DMS53 (cell line): ENCODE data around the gene ZNF248.
"Not testable (repeated sequence)": the region's sequence is repeated elsewhere in the genome, so short reads cannot be mapped to it uniquely, and the experiment has no call there.

ENCODE experiments used
- DNase-seq: peaks from one replicate; lab custom pipeline; 2025; lab: John Stamatoyannopoulos, UW

Gene ZNF248

DNA sequence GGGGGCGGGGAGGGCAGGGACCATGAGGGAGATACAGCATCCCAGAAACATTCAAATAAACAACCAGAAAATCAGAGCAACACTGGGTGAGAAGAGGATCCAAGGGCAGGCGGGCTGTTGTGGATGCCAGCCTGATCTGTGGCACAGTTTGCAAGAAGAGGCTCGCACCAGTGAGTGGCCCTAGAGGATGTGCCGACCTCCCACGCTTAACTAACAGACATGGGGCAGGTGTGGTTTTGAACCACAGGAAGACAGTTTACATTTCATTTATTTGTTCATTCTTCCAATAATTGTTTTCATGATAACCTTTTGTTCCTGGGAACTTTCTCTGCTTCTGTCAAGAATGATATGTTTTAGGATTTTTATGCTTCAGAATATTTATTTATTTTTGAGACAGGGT lies 115.6 kb downstream of the ZNF248 start:
- DNase-seq = no peak

DNA sequence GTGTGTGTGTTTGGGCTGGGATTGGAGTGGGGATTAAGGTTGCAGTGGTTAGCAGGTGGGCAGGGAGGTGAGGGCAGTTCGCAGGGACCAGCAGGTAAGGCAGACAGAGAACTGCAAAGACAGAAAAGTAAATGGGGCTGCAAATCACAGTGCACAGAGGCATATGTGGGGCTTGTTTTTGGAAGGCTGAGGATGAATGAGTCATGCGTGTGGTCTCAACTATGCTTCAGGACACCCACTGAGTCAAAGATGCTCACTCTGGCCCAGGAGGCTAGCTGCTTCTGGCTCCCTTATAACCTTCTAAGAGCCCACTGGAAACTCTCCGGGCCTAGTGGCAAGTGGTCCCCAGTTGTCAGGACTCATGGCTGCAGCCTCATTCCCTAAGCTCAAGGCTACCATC lies 118.2 kb downstream of the ZNF248 start:
- no peak for DNase-seq

DNA sequence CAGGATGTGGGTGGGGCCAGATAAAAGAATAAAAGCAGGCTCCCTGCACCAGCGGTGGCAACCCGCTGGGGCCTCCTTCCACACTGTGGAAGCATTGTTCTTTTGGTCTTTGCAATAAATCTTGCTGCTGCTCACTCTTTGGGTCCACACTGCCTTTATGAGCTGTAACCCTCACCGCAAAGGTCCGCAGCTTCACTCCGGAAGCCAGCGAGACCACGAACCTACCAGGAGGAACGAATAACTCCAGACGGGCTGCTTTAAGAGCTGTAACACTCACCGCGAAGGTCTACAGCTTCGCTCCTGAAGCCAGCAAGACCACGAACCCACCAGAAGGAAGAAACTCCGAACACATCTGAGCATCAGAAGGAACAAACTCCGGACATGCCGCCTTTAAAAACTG lies 119.2 kb downstream of the ZNF248 start:
- not testable (repeated sequence) for DNase-seq

DNA sequence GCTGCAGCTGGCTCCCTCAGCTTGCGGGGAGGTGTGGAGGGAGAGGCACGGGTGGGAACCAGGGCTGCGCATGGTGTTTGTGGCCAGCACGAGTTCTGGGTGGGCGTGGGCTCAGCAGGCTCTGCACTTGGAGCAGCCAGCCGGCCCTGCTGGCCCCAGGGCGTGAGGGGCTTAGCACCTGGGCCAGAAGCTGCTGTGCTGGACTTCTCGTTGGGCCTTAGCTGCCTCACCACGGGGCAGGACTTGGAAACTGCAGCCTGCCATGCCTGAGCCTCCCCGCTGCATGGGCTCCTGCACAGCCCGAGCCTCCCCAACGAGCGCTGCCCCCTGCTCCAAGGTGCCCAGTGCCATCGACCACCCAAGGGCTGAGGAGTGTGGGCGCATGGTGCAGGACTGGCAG lies 120.1 kb downstream of the ZNF248 start:
- DNase-seq = no peak

- DNase-seq = no peak
These were observed 121.3 kb downstream of the ZNF248 start for GRCh38 chr10:37736120-37736519.

DNA sequence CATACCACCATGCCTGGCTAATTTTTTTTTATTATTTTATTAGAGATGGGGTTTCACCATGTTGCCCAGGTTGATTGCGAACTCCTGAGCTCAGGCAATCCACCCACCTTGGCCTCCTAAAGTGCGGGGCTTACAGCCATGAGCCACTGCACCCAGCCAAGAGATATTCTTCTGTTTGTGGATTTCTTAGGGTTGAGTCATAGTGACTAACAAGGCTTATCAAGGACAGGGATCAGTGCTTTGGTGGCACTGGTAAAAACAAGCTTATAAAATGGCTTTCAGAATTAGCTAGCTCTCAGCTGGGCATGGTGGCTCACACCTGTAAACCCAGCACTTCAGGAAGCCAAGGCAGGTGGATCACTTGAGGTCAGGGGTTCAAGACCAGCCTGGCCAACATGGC lies 122.4 kb downstream of the ZNF248 start:
- DNase-seq = peak; percentile 18
